HG02943 (cell line): Measurements from ENCODE around the gene ASIP.
"Not testable (repeated sequence)": the region's sequence is repeated elsewhere in the genome, so short reads cannot be mapped to it uniquely, and the experiment has no call there.

Experiments used
- ATAC-seq: cut with Tn5 transposase; IDR thresholded peaks from one replicate; pipeline ENCODE4 v1.9.1; 2021; ENCODE audit warnings: mild to moderate bottlenecking, low read depth, moderate library complexity; ENCODE audit not compliant: unreplicated experiment

Gene ASIP, protein sequence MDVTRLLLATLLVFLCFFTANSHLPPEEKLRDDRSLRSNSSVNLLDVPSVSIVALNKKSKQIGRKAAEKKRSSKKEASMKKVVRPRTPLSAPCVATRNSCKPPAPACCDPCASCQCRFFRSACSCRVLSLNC

DNA sequence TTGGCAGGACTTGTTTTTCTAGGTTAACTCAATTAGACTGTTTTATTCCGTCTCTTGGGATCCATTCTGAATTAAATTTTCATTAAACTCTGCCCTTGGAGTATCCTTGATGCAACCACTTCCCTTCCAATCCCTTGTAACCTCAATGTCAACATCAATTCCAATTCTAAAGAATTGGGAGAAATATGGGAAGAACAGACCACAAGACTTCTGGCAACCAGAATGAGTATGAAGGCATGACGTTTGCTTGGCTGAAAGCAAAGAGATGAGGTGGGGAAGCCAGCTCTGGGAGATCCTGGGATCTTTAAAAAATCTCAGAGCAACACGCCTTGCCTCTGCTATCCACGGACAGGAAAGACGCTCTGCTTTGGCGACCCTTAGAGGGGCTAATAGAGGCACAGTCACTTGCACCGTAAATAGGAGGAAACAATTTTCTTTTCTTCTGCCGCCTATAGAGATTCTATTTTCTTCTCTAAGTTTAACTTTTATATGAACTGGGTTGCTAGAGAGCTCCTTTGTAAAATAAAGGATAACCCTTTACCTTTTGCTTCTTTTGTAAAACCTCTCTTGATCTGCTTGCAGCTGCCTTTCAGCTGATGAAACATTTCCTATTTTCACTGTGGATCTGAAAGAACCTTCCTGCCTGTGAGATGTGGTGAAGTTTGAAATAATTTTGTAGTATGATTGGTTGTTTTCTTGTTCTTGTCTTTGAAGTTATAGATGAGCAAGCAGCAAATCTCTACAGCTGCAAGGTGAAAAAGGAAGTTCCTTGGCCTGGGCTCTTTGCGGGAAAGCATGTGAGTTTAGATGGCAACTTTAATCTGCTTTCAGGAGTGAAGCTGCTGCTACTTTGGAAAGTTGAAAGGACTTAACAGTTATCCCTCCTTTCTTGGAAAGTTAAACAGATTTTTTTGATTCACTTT is at the start of gene ASIP:
ASIP (plus strand) TSS at position 731 of the 923 bp plus-strand sequence. CDS start 18,952 bp downstream, outside the sequence.
- no peak for ATAC-seq

DNA sequence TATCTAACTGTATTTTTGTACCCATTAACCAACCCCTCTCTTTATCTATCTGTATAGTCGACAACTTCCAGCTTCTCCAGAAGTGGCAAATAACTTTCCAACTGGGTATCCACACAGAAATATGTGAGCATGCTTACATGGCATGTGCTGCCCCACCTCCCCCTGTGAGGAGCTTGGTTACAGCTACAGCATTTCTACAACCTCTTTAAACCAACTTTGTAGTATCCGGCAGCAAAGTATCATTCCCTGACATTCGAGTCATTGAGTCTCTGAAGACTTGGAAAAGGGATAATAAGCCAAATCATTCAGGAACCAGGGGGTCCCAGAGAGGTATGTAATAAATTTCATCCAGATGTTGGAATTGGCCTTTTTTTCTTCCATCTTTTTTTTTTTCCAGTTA is 48.2 kb upstream of the ASIP start:
- no peak for ATAC-seq

DNA sequence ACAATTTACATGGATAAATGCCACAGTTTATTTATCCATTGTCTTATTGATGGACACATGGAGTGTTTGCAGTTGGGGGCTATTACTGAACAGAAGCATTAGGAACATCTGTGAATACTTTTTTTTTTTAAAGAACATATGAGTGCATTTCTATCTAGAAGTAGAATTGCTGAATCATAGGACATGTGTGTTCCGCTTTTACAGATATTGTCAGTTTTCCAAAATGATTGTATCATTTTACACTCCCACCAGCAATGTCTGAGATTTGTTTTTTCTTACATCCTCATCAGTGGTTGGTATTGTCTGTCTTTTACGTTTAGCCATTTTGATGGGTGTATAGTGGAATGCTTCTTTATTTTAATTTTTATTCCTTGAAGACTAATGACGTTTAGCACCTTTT is 42.0 kb upstream of the ASIP start:
- ATAC-seq = no peak

DNA sequence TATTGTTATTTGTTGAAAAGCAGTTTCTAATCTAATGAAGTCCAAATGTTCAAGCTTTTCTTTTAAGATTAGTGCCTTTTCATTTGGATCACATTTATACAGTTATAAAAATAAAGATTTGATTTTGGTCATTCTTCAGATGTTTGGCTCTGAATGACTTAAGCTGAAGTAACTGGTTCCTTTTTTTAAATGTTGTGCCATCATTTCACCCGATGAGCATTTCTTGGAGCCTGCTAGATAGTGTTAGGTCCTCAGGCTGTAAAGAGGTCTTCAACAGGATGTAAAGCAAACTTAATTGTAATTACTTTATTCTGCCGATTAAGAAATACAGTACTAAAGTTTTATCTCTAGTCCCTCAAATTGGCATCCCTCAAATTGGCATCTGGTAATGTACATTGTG is 41.2 kb upstream of the ASIP start:
- ATAC-seq = no peak

DNA sequence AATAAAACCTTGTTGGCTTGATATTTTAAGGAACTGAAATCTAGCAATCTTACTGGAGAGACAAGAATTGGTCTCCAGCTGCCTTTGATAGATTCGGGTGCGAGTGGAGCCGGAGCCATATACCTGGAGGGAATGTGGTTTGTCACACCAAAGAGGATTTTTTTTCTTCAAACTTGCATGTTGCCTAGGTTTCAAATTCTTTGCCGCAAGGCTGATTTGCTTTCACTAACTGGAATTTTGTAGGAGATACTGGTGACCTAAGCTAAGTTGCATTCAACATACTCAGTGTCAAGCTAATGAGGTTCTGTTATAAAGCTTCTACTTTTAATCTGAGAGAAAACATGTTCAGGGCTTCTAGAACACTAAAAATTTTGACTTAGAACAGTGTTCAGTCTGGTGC is 39.7 kb upstream of the ASIP start:
- ATAC-seq = no peak

DNA sequence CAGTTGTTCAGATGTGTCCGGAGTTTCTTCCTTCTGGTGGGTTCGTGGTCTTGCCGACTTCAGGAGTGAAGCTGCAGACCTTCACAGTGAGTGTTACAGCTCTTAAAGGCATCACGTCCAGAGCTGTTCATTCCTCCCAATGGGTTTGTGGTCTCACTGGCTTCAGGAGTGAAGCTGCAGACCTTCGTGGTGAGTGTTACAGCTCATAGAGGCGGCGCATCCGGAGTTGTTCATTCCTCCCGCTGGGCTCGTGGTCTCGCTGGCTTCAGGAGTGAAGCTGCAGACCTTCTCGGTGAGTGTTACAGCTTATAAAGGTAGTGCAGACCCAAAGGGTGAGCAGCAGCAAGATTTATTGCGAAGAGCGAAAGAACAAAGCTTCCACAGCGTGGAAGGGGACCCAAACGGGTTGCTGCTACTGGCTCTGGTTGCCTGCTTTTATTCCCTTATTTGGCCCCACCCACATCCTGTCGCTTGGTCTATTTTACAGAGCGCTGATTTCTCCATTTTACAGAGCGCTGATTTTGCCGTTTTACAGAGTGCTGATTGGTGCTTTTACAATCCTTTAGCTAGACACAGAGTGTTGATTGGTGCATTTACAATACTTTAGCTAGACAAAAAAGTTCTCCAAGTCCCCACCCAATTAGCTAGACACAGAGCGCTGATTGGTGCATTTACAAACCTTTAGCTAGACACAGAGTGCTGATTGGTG is 35.9 kb upstream of the ASIP start:
- ATAC-seq = not testable (repeated sequence)

DNA sequence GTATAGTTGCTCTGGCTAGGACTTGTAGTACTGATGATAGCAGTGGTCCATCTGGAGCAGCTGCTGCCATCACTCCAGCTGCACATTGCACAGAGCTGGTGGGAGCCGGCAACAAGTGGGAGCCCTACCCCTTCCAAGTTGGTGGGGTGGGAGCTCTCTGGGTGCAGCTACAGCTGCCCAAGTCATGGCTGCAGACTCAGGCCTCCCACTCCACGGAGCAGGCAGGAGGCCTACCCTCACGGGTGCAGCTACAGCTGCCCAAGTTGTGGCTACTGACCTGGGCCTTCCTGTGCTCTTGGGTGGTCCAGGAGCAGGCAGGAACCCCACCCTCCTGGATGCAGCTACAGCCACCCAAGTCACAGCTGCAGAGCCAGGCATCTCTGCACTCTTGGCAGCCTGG is 32.1 kb upstream of the ASIP start:
- ATAC-seq = no peak

DNA sequence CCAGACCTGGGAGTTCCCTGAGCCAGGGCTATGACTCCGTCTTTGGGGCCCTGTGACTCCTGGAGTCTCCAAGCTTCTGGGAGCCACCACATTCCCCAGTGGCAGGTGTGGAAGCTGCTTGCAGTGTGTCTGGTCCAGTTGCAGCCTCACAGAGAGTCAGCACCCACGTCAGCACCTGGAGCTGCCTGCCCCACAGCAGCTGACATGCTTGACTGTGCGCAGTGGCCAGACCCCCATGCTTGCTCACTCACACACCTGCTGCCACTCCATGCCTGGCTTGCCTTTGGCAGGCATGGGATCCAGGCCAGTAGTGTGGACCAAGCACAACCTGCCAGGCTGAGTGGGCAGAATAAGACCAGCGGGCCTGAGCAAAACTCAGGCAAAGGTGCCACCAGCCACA is 31.0 kb upstream of the ASIP start:
- ATAC-seq = no peak

DNA sequence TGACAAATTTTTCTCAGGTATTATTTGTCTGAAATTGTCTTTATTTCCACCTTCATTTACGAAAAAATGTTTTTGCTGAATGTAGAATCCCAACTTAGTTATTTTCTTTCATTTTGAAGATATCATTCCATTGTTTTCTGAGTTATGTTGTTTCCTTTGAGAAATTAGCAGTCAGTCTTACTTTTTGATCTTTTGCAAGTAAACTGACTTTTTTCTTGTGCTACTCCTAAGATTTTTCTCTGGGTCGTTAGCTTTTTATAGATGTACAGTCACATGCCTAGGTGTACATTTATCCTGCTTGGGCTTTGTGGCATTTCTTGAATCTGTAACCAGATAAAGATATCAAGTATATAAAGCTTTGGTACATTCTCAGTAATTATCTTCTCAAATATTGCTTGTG is 29.6 kb upstream of the ASIP start:
- no peak for ATAC-seq

DNA sequence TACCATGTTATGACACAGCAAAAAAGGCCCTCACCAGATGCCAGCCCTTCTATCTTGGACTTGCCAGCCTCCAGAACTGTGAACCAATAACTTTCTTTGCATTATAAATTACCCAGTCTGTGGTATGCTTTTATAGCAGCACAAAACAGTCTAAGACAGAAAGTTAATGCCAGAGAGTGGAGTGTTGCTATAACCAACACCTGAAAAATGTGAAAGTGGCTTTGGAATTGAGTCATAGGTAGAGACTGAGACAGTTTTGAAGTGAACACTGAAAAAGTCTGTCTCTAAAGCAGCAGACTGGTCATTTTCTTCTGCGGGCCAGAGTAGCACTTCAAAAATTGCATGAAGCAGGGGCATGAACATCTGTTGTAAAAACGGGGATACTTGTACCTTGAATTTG is 28.0 kb upstream of the ASIP start:
- ATAC-seq = no peak

DNA sequence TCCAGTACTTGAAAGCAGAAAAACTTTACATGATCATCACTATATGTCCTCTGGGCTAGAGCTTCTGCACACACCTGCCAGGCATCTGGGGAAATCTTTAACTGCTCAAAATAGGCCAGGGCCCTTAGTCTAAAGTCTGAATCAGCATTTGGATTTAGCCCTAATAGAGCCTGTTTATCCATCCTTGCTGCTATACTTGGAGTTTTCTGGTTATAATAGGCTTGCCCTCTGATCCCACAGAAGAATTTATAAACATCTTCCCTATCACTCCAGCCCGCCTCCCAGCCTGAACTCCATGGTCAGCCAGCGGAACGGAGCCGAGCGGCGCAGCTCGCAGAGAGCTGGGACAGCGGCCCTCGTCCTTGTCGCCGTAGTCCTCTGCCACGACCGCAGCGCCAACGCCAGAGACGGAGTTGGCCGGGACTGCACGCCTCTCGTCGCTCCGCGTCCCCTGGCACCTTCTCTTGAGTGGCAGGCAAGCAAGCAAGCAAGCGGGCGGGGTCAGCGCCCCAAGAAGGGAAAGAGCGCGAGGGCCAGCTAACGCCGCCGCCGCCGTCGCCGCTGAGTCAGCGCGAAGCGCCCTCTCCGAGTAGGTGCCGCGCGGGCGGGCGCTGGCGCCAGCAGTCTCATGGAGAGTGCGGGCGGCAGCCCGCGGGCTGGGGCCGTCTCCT is 25.4 kb upstream of the ASIP start:
- no peak for ATAC-seq

DNA sequence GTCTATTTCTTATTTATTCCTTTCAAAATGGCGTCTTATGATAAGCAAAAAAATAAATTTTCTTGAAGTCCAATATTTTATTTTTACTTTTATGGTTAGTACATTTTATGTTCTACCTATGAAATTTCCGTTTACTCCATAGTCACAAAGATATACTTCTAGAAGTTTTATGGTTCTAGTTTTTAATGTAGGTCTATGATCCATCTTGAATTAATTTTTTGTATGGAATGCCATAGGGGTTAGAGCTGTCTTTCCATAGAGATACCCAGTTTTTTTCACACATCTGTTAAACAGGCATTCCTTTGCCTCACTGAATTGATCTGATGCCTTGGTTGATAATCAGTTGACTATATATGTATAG is 24.9 kb upstream of the ASIP start:
- ATAC-seq = no peak

DNA sequence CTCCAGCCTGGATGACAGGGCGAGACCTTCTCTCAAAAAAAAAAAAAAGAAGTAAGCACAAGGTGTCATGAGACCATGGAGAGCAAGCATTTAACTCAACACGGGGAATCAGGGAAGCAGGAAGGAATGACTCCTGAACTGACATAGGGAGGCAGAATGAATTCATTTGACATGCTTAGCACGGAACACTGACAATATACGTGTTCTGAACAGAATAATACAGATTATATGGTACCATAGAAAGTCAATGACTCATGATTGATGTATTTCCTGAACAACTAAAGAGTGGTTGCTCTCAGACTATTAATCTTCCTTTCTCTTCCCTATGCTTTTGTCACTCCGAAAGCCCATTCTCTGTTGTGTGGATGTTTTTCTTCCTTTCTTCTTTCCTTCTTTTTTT is 20.7 kb upstream of the ASIP start:
- no peak for ATAC-seq

DNA sequence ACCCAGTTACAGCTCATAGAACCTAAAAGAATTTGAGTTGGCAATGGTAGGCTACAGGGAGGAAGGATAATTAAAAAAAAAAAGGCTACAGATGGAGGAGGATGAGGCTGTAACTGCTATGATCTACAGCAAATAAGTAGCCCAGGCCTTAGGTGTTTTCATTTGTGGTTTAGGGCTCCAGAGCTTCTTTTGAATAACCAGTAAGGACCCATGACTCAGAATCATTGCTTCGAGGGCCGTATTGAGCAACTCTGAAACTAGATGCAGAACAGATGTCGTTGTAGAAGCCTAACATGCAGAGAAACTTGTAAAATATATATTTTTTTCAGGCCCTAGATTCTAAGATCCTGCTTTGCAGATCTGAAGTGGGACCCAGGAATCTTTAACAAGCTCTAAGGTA is 19.0 kb upstream of the ASIP start:
- ATAC-seq = no peak

DNA sequence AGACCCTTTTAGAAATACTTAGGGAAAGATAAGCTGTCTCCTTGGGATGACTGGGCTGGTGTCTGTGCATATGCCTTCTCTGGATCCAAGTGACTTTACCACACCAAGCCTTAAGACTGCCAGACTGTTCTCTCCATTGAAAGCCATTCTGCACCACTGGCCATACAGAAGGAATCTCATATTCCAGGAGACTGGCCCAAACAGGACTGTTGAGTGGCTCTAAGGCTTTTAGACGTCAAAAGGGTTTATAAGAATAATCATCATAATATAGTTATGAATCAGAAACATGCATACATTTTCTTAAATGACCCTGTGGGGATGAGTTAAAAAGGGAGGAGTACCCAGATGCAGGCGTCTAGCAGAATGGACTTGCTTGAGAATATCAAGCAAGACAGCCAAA is 17.0 kb upstream of the ASIP start:
- ATAC-seq = not testable (repeated sequence)

DNA sequence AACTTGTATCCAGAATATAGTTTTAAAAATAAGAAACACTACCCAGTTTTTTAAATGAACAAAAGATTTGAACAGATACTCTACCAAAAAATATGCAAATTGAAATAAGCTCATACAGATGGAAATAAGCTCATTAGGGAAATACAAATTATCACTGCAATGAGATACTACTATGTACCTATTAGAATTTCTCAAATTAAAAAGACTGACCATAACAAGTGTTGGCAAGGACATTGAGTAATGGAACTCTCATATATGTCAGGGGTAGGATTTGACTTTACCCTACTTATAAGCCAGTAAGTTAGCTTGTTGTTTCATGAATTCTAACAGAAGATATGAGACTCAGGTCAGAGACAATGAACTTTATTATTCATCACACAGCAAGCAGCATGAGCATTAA is 9.6 kb upstream of the ASIP start:
- ATAC-seq = no peak

DNA sequence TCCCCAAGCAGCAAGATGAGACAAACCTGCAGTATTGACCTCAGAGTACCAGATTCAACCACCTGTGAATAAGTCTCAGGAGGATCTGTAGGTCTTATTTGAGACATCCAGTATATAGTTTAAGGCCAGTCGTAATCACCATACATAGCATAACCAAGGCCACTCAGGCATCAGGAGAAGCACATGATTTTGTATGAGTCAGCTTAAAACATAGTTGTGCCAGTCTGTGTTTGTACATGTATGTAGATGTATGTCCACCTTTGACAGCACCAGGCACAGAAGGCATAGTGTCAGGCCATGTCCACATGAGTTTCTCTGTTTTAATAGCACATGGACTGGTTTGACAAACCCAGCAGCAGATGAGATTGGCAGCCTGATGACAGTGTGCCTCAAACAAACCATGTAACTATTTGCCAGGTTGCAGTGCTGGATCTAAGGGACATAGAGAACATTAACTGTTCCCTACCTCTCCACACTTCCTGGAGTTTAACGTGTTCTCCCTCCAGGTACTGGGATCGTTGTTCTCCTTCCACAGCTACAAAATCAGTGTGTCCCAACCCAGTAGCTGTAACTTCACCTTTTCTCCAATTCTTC is 8.6 kb upstream of the ASIP start:
- no peak for ATAC-seq

DNA sequence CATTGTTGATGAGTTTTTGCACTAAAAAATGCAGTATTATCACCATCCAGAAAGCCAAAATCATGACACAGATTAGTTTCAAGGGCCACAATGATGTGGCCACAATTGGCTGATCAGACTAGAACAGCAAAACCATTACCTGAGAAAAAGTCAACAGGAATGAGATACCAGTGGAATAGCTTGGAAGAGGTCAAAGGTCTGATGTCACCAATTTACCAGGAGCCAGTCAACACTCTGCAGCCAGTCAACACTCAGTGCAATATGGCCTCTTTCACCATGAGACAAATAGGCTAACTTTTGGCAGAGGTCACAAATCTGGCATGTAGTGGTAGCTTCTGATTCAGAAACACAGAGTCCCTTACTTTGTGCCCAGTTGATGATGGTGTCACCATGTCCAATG is 7.5 kb upstream of the ASIP start:
- no peak for ATAC-seq

DNA sequence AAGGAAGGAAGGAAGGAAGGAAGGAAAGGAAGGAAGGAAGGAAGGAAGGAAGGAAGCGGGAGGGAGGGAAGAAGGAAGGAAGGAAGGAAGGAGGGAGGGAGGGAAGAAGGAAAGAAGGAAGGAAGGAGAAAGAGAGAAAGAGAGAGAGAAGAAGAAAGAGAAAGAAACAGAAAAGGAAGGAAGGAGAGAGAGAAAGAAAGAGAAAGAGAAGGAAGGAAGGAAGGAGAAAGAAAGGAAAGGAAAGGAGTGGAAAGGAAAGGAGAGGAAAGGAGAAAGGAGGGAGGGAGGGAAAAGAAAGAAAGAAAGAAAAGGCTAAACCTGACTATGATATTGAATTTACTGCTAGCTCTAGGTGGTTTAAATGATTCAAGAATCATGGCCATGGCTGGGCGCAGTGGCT is 5.3 kb upstream of the ASIP start:
- ATAC-seq = no peak

DNA sequence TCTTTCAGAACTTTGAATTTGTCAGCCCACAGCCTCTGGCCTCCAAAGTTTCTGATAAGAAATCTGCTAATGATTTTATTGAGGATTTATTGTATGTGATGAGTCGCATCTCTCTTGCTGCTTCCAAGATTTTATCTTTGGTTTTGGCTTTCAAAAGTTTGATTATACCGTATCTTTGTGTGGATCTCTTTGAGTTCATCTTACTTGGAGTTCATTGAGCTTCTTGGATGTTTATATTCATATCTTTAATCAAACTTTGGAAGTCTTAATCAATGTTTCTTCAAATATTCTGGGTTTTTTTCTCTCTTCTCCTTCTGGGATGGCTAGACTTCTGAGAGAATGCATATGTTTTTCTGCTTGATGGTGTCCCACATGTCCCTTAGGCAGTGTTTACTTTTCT is 3.3 kb upstream of the ASIP start:
- ATAC-seq = no peak

DNA sequence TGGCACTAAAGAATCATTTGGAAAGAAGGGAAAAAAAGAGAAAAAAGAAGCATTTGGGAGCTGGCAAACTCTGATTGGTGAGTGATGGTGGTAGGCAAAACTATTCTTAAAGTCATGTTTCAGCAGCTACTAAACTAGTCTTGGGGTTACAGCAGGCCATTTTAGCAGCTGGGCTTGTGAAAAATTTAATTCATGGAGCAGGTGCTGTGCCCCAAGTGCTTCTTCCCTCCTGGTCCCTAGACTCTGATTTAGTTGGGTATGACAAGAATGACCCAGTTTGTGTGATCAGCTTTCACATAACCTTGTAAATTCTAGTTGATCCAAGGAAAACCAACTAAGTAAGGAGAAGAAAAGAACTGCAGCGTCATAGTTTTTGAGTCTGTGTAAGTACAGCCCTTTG is 1.1 kb upstream of the ASIP start:
- ATAC-seq = no peak
